Activated CD8-positive, alpha-beta T cell treated with anti-CD3 and anti-CD28 coated beads for 36 hours (primary cell): ENCODE measurements around the gene UTP11. TPM values are rescaled to one million over a fixed set of nuclear protein-coding genes. Genes with fewer than 3 reads are reported as not detected.

Source experiments
- ATAC-seq: fragments of 200-7000 bp; cut with Tn5 transposase; one replicate; pipeline ENCODE4 v1.10.0; 2021; ENCODE audit warnings: mild to moderate bottlenecking, moderate library complexity
- CTCF ChIA-PET: fragments of 350-600 bp; sonication (Branson Sonifier 250); formaldehyde crosslinking; loops from one replicate; lab custom pipeline; 2021; ENCODE audit warnings: antibody characterized with exemption; lab: Charles Lee
- POLR2A ChIA-PET: fragments of 350-600 bp; sonication (Branson Sonifier 250); formaldehyde crosslinking; loops from one replicate; lab custom pipeline; 2021; ENCODE audit warnings: antibody characterized with exemption; lab: Charles Lee
- DNase-seq: peaks from one replicate; pipeline ENCODE4 v3.0.0-alpha.2; 2020
- H3K27ac Mint-ChIP-seq: one replicate; pipeline ENCODE4 v1.8.0; 2021; ENCODE audit warnings: mild to moderate bottlenecking, mixed read lengths
- H3K27me3 Mint-ChIP-seq: one replicate; pipeline ENCODE4 v1.8.0; 2021; ENCODE audit warnings: mixed read lengths
- H3K36me3 Mint-ChIP-seq: one replicate; pipeline ENCODE4 v1.8.0; 2021; ENCODE audit warnings: low read depth, mixed read lengths
- H3K4me1 Mint-ChIP-seq: one replicate; pipeline ENCODE4 v1.8.0; 2021; ENCODE audit warnings: low read depth, mixed read lengths
- H3K4me3 Mint-ChIP-seq: one replicate; pipeline ENCODE4 v1.8.0; 2021; ENCODE audit warnings: mild to moderate bottlenecking, moderate library complexity, mixed read lengths
- H3K9me3 Mint-ChIP-seq: one replicate; pipeline ENCODE4 v1.8.0; 2021; ENCODE audit warnings: mixed read lengths
- CTCF ChIP-seq: fragments of 200-600 bp; IDR thresholded peaks from one replicate; pipeline ENCODE4 v1.8.0; 2022; ENCODE audit warnings: antibody characterized with exemption, mild to moderate bottlenecking
- intact Hi-C: fragments of 100-400 bp; cut with micrococcal nuclease; formaldehyde crosslinking; loops from one replicate; pipeline ENCODE4 v1.10.0; 2022
- total RNA-seq, 2 experiments: library from RNA; stranded (reverse); gene quantifications; one replicate each; pipeline ENCODE4 v1.2.3, GENCODE V29; 2021

UTP11 gene
- total RNA-seq, 2 experiments from 2014 or later: 58.1 to 60.6 TPM

GRCh38 chr1:38021969-38022368 is 9.4 kb downstream of the UTP11 start:
- ChIA-PET CTCF (interaction anchor here (4.1 kb wide), 1 partner anchor 32 kb away, joined by 31 read pairs; the partner anchor contains the start of gene SF3A3), POLR2A (interaction anchor here (0.6 to 1.2 kb wide), 3 partner anchors 21 to 679 kb away, joined by 3 to 5 read pairs (median 4); partner anchors contain the start of gene SF3A3)
- Mint-ChIP-seq H3K4me3 (no peak overlapping the region), H3K36me3 (peaks cover 54% of the 10 kb centered on the region), H3K27me3 (no peaks in the 10 kb centered on the region), H3K9me3 (no peaks in the 10 kb centered on the region), H3K4me1 (peaks cover 18% of the 10 kb centered on the region), H3K27ac (no peak overlapping the region)
- no peak for TF ChIP-seq CTCF
- intact Hi-C loops: no loop called here
- ATAC-seq: no peak
- DNase-seq: no peak

GRCh38 chr1:38022810-38023209 is 10.3 kb downstream of the UTP11 start:
- no peak for ATAC-seq
- CTCF ChIA-PET: interaction anchor here (0.9 to 1.6 kb wide), 5 partner anchors 10 to 63 kb away, joined by 3 to 6 read pairs (median 3); partner anchors contain the start of gene UTP11

GRCh38 chr1:38025233-38025632 is 12.7 kb downstream of the UTP11 start:
- Mint-ChIP-seq H3K9me3 (no peaks in the 10 kb centered on the region), H3K36me3 (peaks cover 35% of the 10 kb centered on the region), H3K27ac (no peak overlapping the region), H3K4me1 (peaks cover 41% of the 10 kb centered on the region), H3K4me3 (no peak overlapping the region), H3K27me3 (no peaks in the 10 kb centered on the region)
- ChIA-PET POLR2A (interaction anchor here (1.4 to 7.7 kb wide), 3 partner anchors 9 to 15 kb away, joined by 5 to 69 read pairs (median 53); partner anchors contain the start of gene UTP11), CTCF (interaction anchor here (2.3 to 7.3 kb wide), 3 partner anchors 12 to 45 kb away, joined by 9 to 105 read pairs (median 23); partner anchors contain the start of genes POU3F1 and UTP11)
- DNase-seq: no peak
- no peak for TF ChIP-seq CTCF
- intact Hi-C loops: no loop called here
- ATAC-seq: no peak

More at GRCh38 chr1:38022810-38023209, 10.3 kb downstream of the UTP11 start:
- Mint-ChIP-seq H3K27me3 (no peaks in the 10 kb centered on the region), H3K36me3 (peaks cover 49% of the 10 kb centered on the region), H3K4me1 (peaks cover 27% of the 10 kb centered on the region), H3K9me3 (no peaks in the 10 kb centered on the region), H3K4me3 (no peak overlapping the region), H3K27ac (no peak overlapping the region)
- no peak for TF ChIP-seq CTCF
- DNase-seq: no peak
- POLR2A ChIA-PET: interaction anchor here (1.1 kb wide), 1 partner anchor 10 kb away, joined by 6 read pairs; no protein-coding TSS in a partner anchor
- intact Hi-C loops: no loop called here

GRCh38 chr1:38025664-38026063 is 13.1 kb downstream of the UTP11 start:
- Mint-ChIP-seq H3K4me3 (no peak overlapping the region), H3K36me3 (peaks cover 31% of the 10 kb centered on the region), H3K4me1 (peaks cover 45% of the 10 kb centered on the region), H3K27ac (no peak overlapping the region), H3K27me3 (no peaks in the 10 kb centered on the region), H3K9me3 (no peaks in the 10 kb centered on the region)
- POLR2A ChIA-PET: interaction anchor here (1.4 to 7.7 kb wide), 3 partner anchors 10 to 15 kb away, joined by 5 to 69 read pairs (median 53); partner anchors contain the start of gene UTP11
- no peak for ATAC-seq
- intact Hi-C loops: no loop called here
- CTCF ChIA-PET: interaction anchor here (0.6 to 7.3 kb wide), 10 partner anchors 7 to 1874 kb away, joined by 3 to 105 read pairs (median 4); partner anchors contain the start of genes POU3F1, SF3A3 and UTP11
- DNase-seq: no peak
- no peak for TF ChIP-seq CTCF
